Measurements from ENCODE around the gene CLSTN2.

The CLSTN2 gene

GRCh38 chr3:140006331-140006730 lies 71.3 kb downstream of the CLSTN2 start:
- DNase-seq (ENCODE audit: low read depth, low spot score) = no peak

GRCh38 chr3:140007081-140007480 lies 72.1 kb downstream of the CLSTN2 start:
- no peak for DNase-seq (ENCODE audit: low read depth, low spot score)

GRCh38 chr3:140007911-140008869 lies 73.2 kb downstream of the CLSTN2 start:
- no peak for DNase-seq (ENCODE audit: low read depth, low spot score)

DNA sequence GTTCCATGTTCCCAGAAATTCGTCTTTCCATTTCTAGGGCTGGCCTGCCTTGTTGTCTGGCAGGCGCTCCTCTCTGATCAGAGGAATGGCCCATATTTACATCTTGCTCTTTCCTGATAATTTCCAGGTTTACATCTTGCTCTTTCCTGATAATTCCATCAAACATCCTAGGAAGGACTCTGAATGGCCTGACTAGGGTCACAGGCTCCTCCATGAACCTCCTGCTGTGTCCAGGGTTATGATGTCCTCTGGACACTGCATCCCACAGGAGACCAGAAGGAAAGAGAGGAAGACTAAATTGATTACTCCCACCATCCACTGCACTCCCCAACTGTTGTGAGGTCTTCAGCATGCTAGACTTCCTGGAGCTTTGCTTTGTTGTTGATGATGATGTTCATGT lies 75.4 kb downstream of the CLSTN2 start:
- no peak for DNase-seq (ENCODE audit: low read depth, low spot score)

- no peak for DNase-seq (ENCODE audit: low read depth, low spot score)
Measured at GRCh38 chr3:140011086-140011485, 76.1 kb downstream of the CLSTN2 start.

- DNase-seq (ENCODE audit: low read depth, low spot score) = no peak
Measured at GRCh38 chr3:140011611-140012277, 76.8 kb downstream of the CLSTN2 start.

DNA sequence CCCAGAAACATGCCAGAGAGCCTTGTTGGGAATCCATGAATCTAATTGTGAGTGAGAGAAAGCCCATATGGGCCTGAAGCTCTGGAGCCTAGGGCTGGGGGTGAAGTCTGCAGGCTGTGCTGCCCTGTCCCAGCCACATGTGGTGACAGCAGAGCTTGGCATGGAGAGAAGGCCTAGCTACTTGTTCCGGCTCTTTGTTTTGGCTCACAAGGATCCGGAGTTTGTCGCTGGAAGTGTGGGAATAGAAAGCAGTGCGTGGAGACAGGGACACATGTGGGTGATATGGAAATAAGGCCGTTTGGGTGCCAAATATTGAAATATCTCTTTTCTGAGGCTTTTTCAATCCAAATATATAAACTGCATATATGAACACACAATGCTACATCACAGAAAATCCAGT lies 78.2 kb downstream of the CLSTN2 start:
- DNase-seq (ENCODE audit: low read depth, low spot score) = no peak

- DNase-seq (ENCODE audit: low read depth, low spot score) = no peak
Measured at GRCh38 chr3:140014831-140015495, 80.0 kb downstream of the CLSTN2 start.

DNA sequence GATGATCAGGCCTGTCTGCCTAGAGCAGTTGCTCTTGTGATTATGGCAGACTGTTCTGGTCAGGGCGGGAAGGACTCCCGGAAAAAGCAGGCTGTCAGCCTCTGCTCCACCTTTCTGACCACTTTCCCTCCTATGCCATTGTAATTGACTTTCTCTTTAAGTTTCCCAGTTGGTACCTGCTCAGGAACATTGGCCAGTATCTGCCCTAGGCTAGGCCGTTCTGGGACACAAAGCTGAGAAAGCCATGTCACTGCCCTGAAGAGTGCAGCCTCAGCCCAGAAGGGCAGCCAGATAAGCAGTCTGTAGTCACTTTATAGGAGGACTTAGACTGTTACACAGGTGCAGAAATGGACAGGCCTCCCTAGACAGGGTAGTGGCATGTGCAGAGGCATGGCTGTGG lies 80.8 kb downstream of the CLSTN2 start:
- DNase-seq (ENCODE audit: low read depth, low spot score) = no peak

DNA sequence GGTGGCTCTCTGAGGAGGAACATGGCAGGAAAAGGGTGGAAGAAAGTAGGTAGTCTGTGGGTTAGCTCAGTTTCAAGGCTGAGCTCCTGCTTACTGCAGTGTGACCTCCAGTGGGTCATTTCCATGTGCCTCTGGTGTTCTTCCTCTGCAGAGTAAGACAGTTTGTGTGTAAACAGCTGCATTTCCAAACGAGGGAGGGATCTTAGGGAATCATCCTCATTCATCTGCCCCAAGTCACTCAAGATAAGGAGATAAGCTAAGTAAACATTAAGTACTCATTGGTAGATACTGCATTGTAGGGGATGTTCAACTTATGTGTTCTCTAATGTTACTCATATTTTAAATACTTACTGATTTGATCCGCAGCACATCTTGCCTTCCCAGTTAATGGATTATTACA lies 83.6 kb downstream of the CLSTN2 start:
- no peak for DNase-seq (ENCODE audit: low read depth, low spot score)

DNA sequence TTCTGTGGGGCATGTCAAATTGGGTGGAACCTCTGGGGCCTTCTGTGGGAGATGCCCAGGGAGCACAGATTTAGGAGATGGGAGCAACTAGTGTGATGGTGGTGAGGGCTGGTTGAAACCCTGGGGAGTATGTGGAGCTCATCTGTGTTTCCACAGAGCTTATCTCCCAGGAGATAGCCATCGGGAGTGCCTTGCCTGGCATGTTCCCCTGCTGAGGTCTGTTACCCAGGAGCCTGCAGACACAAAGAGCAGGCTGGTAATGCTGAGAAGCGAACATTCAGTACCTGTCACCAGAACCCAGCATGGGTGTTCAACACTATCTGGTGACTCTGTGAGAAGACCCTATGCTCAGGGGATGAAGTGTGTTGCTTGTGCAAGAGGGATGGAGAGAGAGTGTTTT lies 85.0 kb downstream of the CLSTN2 start:
- DNase-seq (ENCODE audit: low read depth, low spot score) = no peak

- no peak for DNase-seq (ENCODE audit: low read depth, low spot score)
Measured at GRCh38 chr3:140020541-140020940, 85.6 kb downstream of the CLSTN2 start.

- no peak for DNase-seq (ENCODE audit: low read depth, low spot score)
Measured at GRCh38 chr3:140021269-140021668, 86.3 kb downstream of the CLSTN2 start.

- no peak for DNase-seq (ENCODE audit: low read depth, low spot score)
Measured at GRCh38 chr3:140022066-140022770, 87.2 kb downstream of the CLSTN2 start.

DNA sequence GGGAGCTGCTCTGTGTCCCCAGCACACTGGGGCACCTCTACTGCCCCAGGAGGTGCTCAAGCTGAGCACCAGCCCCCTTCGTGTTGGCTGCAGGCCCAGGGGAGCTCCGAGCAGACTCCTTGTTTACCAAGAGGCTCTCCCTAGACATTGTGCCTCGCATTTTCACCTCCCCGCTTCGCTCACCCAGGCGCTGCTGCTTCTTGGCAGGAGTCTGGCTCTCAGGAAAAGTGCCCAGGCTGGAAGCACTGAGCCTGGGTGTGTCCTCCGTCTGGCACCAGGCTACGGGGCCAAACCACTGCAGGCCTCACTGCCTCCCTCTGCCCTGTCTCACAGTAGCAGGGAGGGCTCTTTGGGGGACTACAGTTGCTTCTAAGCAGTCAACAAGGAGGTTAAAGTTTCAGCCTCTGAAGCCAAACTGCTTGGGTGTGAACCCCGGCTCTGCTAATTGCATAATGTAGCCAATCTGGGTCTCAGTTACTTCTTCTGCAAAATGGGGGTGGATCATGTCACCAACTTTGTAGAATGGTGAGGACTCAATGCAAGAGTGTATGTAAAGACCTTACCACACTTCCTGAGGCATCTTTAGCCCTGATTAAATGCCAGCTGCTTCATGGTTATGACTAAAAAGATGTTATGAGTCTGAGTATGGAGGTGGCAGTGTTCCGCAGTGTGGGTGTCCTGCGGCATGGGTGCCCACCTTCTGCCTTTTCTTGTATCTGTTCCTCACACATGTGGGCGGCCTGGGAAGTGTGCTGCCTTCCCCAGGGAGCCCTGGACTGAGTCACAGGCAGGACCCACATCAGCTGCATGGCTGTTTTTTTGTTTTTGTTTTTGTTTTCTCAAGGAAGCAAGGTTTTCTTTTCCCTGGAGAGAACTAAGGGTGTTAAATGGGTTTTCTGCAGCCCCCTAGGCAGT lies 88.9 kb downstream of the CLSTN2 start:
- DNase-seq (ENCODE audit: low read depth, low spot score) = no peak

GRCh38 chr3:140031170-140031569 lies 96.2 kb downstream of the CLSTN2 start:
- DNase-seq (ENCODE audit: low read depth, low spot score) = no peak

GRCh38 chr3:140034058-140034457 lies 99.1 kb downstream of the CLSTN2 start:
- DNase-seq (ENCODE audit: low read depth, low spot score) = no peak

GRCh38 chr3:140035871-140036270 lies 100.9 kb downstream of the CLSTN2 start:
- DNase-seq (ENCODE audit: low read depth, low spot score) = no peak

GRCh38 chr3:140050396-140050795 lies 115.4 kb downstream of the CLSTN2 start:
- no peak for DNase-seq (ENCODE audit: low read depth, low spot score)

Measured in activated CD4-positive, CD25-positive, alpha-beta regulatory T cell treated with anti-CD3 and anti-CD28 coated beads, Interleukin-2, amount 50 U/mL, for 16 hours (primary cell).